HG03342 (cell line): ENCODE data around the gene ANKRD33B.

Source experiments
- ATAC-seq: cut with Tn5 transposase; IDR thresholded peaks from one replicate; pipeline ENCODE4 v1.9.1; 2021; ENCODE audit warnings: mild to moderate bottlenecking, moderate library complexity; ENCODE audit not compliant: unreplicated experiment

Gene ANKRD33B

GRCh38 chr5:10688651-10689171 is 124.8 kb downstream of the ANKRD33B start:
- ATAC-seq: no peak

- no peak for ATAC-seq
Observed at GRCh38 chr5:10689391-10690081, 125.7 kb downstream of the ANKRD33B start.

GRCh38 chr5:10690460-10691440 is 126.9 kb downstream of the ANKRD33B start:
- ATAC-seq: no peak

GRCh38 chr5:10691826-10692785 is 128.2 kb downstream of the ANKRD33B start:
- ATAC-seq: no peak

GRCh38 chr5:10695055-10695649 is 131.3 kb downstream of the ANKRD33B start:
- peak; percentile 33 for ATAC-seq

- no peak for ATAC-seq
Observed at GRCh38 chr5:10695759-10696543, 132.1 kb downstream of the ANKRD33B start.

- ATAC-seq: peak; percentile 60
Observed at GRCh38 chr5:10699281-10699874, 135.5 kb downstream of the ANKRD33B start.

GRCh38 chr5:10699987-10700386 is 136.1 kb downstream of the ANKRD33B start:
- ATAC-seq: peak; percentile 62

- ATAC-seq: no peak
Observed at GRCh38 chr5:10700516-10700915, 136.6 kb downstream of the ANKRD33B start.

- ATAC-seq: no peak
Observed at GRCh38 chr5:10701567-10702039, 137.7 kb downstream of the ANKRD33B start.

GRCh38 chr5:10702040-10702629 is 138.3 kb downstream of the ANKRD33B start:
- no peak for ATAC-seq

GRCh38 chr5:10702911-10703491 is 139.1 kb downstream of the ANKRD33B start:
- ATAC-seq: no peak

GRCh38 chr5:10703676-10704075 is 139.8 kb downstream of the ANKRD33B start:
- ATAC-seq: no peak

- ATAC-seq: no peak
Observed at GRCh38 chr5:10704949-10705621, 141.2 kb downstream of the ANKRD33B start.

- ATAC-seq: no peak
Observed at GRCh38 chr5:10705747-10706146, 141.9 kb downstream of the ANKRD33B start.

- ATAC-seq: no peak
Observed at GRCh38 chr5:10706326-10706725, 142.5 kb downstream of the ANKRD33B start.
